H1 (cell line): ENCODE data around the gene MINDY1. TPM values are rescaled to one million over a fixed set of nuclear protein-coding genes. Genes with fewer than 3 reads are reported as not detected.

Source experiments
- CREB1 ChIP-seq: IDR thresholded peaks from 2 replicates; pipeline ENCODE4 v1.6.1; 2012; ENCODE audit warnings: inconsistent platforms
- GTF2F1 ChIP-seq: IDR thresholded peaks from 2 replicates; pipeline ENCODE4 v1.6.1; 2012; ENCODE audit warnings: low read depth, low read length, improper control_type of control experiment, borderline replicate concordance
- KDM1A ChIP-seq: fragments of 200-600, 300-600 bp; sonication (generic); IDR thresholded peaks from 2 replicates; pipeline ENCODE4 v1.7.1; 2016; ENCODE audit warnings: mild to moderate bottlenecking, low read length, borderline replicate concordance
- SIRT6 ChIP-seq: IDR thresholded peaks from one replicate; pipeline ENCODE4 v1.7.1; 2012; ENCODE audit warnings: low read length, inconsistent platforms
- polyA plus RNA-seq, 7 experiments: library from polyadenylated mRNA; depleted of rRNA in 3 of 7; stranded (reverse) in 5 of 7; unstranded in 2 of 7; fragments of >200 nt in 5 of 7; fragments of 200-250 nt in 2 of 7; gene quantifications; 1 replicate in 5 of 7; 2 replicates in 1 of 7; 4 replicates in 1 of 7; pipeline versions ENCODE4 v1.2.1 to v1.2.3, GENCODE V29; 2011 to 2013; ENCODE audit warnings: missing spikeins in 2 of 7, mixed read lengths in 2 of 7
- total RNA-seq: library from RNA; stranded (reverse); fragmentation: NEBNext Ultra II Directional; extraction: Animal tissue kit (Norgen Biotek cat#: 25700); gene quantifications from 2 replicates; pipeline ENCODE4 v1.2.1, GENCODE V29; 2021
- TF ChIP-seq, protein P1 (sequence below): IDR thresholded peaks from 2 replicates; pipeline ENCODE4 v1.6.1; 2012; ENCODE audit warnings: inconsistent platforms

The MINDY1 gene
- total and polyA plus RNA-seq, 2 of the 8 experiments (the other 6 are each of a cell fraction or from before 2014, with no cell fraction given): 10.3 to 11.4 TPM

DNA sequence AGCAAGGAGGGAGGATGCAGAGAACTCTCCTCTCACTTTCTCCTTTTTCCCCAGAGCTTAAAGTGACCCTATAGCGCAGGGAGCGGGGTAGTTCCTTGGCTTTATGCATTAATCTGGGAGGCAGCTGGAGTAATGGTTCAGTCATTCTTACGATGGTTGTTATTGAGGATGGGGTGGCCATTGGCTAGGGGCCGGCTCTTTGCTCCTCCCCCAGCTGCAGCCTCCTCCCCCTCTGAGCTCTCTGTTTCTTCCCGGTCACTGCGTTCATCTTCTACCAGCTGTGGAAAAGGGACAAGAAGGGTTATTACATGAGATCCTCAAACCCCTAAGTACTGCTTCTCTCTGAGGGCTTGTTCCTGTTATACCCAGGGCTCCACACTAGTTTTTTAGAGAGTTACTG is 40.7 kb downstream of the MINDY1 start (continued):
- TF ChIP-seq KDM1A (no peak), CREB1 (no peak), SIRT6 (no peak), GTF2F1 (no peak)
- TF ChIP-seq, protein P1, sequence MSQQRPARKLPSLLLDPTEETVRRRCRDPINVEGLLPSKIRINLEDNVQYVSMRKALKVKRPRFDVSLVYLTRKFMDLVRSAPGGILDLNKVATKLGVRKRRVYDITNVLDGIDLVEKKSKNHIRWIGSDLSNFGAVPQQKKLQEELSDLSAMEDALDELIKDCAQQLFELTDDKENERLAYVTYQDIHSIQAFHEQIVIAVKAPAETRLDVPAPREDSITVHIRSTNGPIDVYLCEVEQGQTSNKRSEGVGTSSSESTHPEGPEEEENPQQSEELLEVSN: no peak
